H9 (cell line): ENCODE results near the gene RBM38. TPM values are rescaled to one million over a fixed set of nuclear protein-coding genes. Genes with fewer than 3 reads are reported as not detected.

ENCODE experiments used
- DNase-seq: peaks from one replicate; pipeline ENCODE4 v3.0.0-alpha.2; 2017
- H2AFZ ChIP-seq: one replicate; pipeline ENCODE4 v1.6.1; 2013; ENCODE audit warnings: mild to moderate bottlenecking, low read length, control low read depth, moderate library complexity
- H2AK5ac ChIP-seq: 2 replicates; pipeline ENCODE4 v1.6.1; 2013; ENCODE audit warnings: low read length, control low read depth, mixed read lengths; ENCODE audit not compliant: insufficient read length
- H2BK120ac ChIP-seq: one replicate; pipeline ENCODE4 v1.6.1; 2013; ENCODE audit warnings: low read depth, mild to moderate bottlenecking, low read length, control low read depth, inconsistent platforms; ENCODE audit not compliant: poor library complexity, severe bottlenecking
- H2BK12ac ChIP-seq: 2 replicates; pipeline ENCODE4 v1.6.1; 2013; ENCODE audit warnings: low read length, control low read depth, mixed read lengths, low read depth; ENCODE audit not compliant: insufficient read length
- H2BK15ac ChIP-seq: 2 replicates; pipeline ENCODE4 v1.6.1; 2013; ENCODE audit warnings: low read depth, low read length, control low read depth
- H2BK20ac ChIP-seq: one replicate; pipeline ENCODE4 v1.6.1; 2013; ENCODE audit warnings: low read depth, mild to moderate bottlenecking, low read length, control low read depth, inconsistent platforms; ENCODE audit not compliant: poor library complexity, severe bottlenecking
- H2BK5ac ChIP-seq: 2 replicates; pipeline ENCODE4 v1.6.1; 2013; ENCODE audit warnings: low read length, control low read depth, mixed read lengths; ENCODE audit not compliant: insufficient read length
- H3K14ac ChIP-seq: 2 replicates; pipeline ENCODE4 v1.6.1; 2013; ENCODE audit warnings: low read length, control low read depth; ENCODE audit not compliant: insufficient read depth
- H3K18ac ChIP-seq: 2 replicates; pipeline ENCODE4 v1.6.1; 2013; ENCODE audit warnings: low read depth, mild to moderate bottlenecking, mixed read lengths, low read length, control low read depth; ENCODE audit not compliant: insufficient read length
- H3K23ac ChIP-seq: 2 replicates; pipeline ENCODE4 v1.6.1; 2013; ENCODE audit warnings: low read length, control low read depth, mixed read lengths, low read depth; ENCODE audit not compliant: insufficient read length
- H3K23me2 ChIP-seq: 2 replicates; pipeline ENCODE4 v1.6.1; 2013; ENCODE audit warnings: low read depth, mild to moderate bottlenecking, mixed read lengths, low read length, control low read depth; ENCODE audit not compliant: insufficient read length, poor library complexity, severe bottlenecking
- H3K27ac ChIP-seq: 2 replicates; pipeline ENCODE4 v1.5.1; 2013; ENCODE audit warnings: low read length, control low read depth, mixed read lengths, low read depth; ENCODE audit not compliant: insufficient read length
- H3K27me3 ChIP-seq: 2 replicates; pipeline ENCODE4 v1.6.1; 2013; ENCODE audit warnings: low read length, control low read depth, inconsistent platforms; ENCODE audit not compliant: insufficient read depth
- H3K4ac ChIP-seq: 2 replicates; pipeline ENCODE4 v1.6.1; 2013; ENCODE audit warnings: low read depth, mild to moderate bottlenecking, control low read depth, inconsistent platforms, low read length, moderate library complexity
- H3K4me1 ChIP-seq: 2 replicates; pipeline ENCODE4 v1.6.1; 2013; ENCODE audit warnings: low read length, control low read depth, inconsistent platforms; ENCODE audit not compliant: insufficient read depth
- H3K4me2 ChIP-seq: 2 replicates; pipeline ENCODE4 v1.6.1; 2013; ENCODE audit warnings: low read length, control low read depth, mixed read lengths; ENCODE audit not compliant: insufficient read length, insufficient read depth
- H3K56ac ChIP-seq: 2 replicates; pipeline ENCODE4 v1.6.1; 2013; ENCODE audit warnings: low read depth, mild to moderate bottlenecking, mixed read lengths, low read length, control low read depth; ENCODE audit not compliant: insufficient read length
- H3K79me1 ChIP-seq: 2 replicates; pipeline ENCODE4 v1.6.1; 2013; ENCODE audit warnings: low read depth, mild to moderate bottlenecking, moderate library complexity, low read length, control low read depth, inconsistent platforms; ENCODE audit not compliant: insufficient read depth, poor library complexity, severe bottlenecking
- H3K79me2 ChIP-seq: 2 replicates; pipeline ENCODE4 v1.6.1; 2013; ENCODE audit warnings: low read length, control low read depth, inconsistent platforms; ENCODE audit not compliant: insufficient read depth
- H3K9ac ChIP-seq: 2 replicates; pipeline ENCODE4 v1.6.1; 2013; ENCODE audit warnings: low read length, control low read depth, mixed read lengths; ENCODE audit not compliant: insufficient read length; ENCODE audit errors: extremely low read depth
- H3K9me3 ChIP-seq: one replicate; pipeline ENCODE4 v1.6.1; 2013; ENCODE audit warnings: low read depth, low read length, inconsistent platforms; ENCODE audit not compliant: control insufficient read depth
- H3T11ph ChIP-seq: one replicate; pipeline ENCODE4 v1.6.1; 2013; ENCODE audit warnings: mild to moderate bottlenecking, low read length, control low read depth, inconsistent platforms
- H4K20me1 ChIP-seq: one replicate; pipeline ENCODE4 v1.6.1; 2013; ENCODE audit not compliant: control insufficient read depth, insufficient read length, insufficient read depth
- H4K5ac ChIP-seq: 2 replicates; pipeline ENCODE4 v1.6.1; 2013; ENCODE audit warnings: low read depth, mild to moderate bottlenecking, mixed read lengths, low read length, control low read depth; ENCODE audit not compliant: insufficient read length
- H4K8ac ChIP-seq: replicated peaks from 2 replicates; pipeline ENCODE4 v1.6.1; 2013; ENCODE audit warnings: low read length, control low read depth, mixed read lengths, low read depth; ENCODE audit not compliant: insufficient read length
- H4K91ac ChIP-seq: 2 replicates; pipeline ENCODE4 v1.6.1; 2013; ENCODE audit warnings: low read depth, mild to moderate bottlenecking, moderate library complexity, mixed read lengths, low read length, control low read depth; ENCODE audit not compliant: insufficient read length
- H3K27ac Mint-ChIP-seq, 3 experiments: 2 replicates in 2 of 3; 3 replicates in 1 of 3; pipeline ENCODE4 v1.8.0; 2020 to 2021; ENCODE audit warnings: mixed read lengths in 3 of 3, mild to moderate bottlenecking in 1 of 3, moderate library complexity in 1 of 3
- H3K27me3 Mint-ChIP-seq: 2 replicates; pipeline ENCODE4 v1.8.0; 2021; ENCODE audit warnings: low read depth, mild to moderate bottlenecking, moderate library complexity, mixed read lengths
- H3K36me3 Mint-ChIP-seq, 3 experiments: 2 replicates in 2 of 3; 3 replicates in 1 of 3; pipeline ENCODE4 v1.8.0; 2020 to 2021; ENCODE audit warnings: low read depth in 3 of 3, mixed read lengths in 3 of 3; ENCODE audit not compliant: insufficient read depth in 1 of 3
- H3K4me1 Mint-ChIP-seq, 2 experiments: 2 replicates each; pipeline ENCODE4 v1.8.0; 2020; ENCODE audit warnings: mixed read lengths in 2 of 2
- H3K4me3 Mint-ChIP-seq, 2 experiments: 2 replicates in 1 of 2; 3 replicates in 1 of 2; pipeline ENCODE4 v1.8.0; 2020 to 2021; ENCODE audit warnings: mild to moderate bottlenecking in 2 of 2, mixed read lengths in 2 of 2, moderate library complexity in 1 of 2
- H3K9me3 Mint-ChIP-seq, 2 experiments: 2 replicates in 1 of 2; 3 replicates in 1 of 2; pipeline ENCODE4 v1.8.0; 2020; ENCODE audit warnings: mild to moderate bottlenecking in 2 of 2, mixed read lengths in 2 of 2, moderate library complexity in 1 of 2
- WGBS: extraction: QIAGEN DNeasy Blood & Tissue Kit; methylation state at CpG from one replicate; pipeline ENCODE4 v1.1.7; 2013; ENCODE audit warnings: missing lambda C conversion rate, low lambda C conversion rate, mixed read lengths; ENCODE audit not compliant: insufficient read length; ENCODE audit errors: extremely low coverage; 5-methylcytosine and 5-hydroxymethylcytosine counted together
- total RNA-seq: library from RNA; stranded (reverse); gene quantifications from 2 replicates; pipeline ENCODE4 v1.2.1, GENCODE V29; 2021
- TF ChIP-seq, protein P1 (sequence below): fragments of 200-600 bp; sonication (generic); conservative IDR thresholded peaks from 3 replicates; pipeline ENCODE4 v1.8.0; 2021; ENCODE audit warnings: antibody characterized with exemption, mild to moderate bottlenecking

The RBM38 gene
- total RNA-seq, 1 experiment from 2014 or later: 66.8 TPM

DNA sequence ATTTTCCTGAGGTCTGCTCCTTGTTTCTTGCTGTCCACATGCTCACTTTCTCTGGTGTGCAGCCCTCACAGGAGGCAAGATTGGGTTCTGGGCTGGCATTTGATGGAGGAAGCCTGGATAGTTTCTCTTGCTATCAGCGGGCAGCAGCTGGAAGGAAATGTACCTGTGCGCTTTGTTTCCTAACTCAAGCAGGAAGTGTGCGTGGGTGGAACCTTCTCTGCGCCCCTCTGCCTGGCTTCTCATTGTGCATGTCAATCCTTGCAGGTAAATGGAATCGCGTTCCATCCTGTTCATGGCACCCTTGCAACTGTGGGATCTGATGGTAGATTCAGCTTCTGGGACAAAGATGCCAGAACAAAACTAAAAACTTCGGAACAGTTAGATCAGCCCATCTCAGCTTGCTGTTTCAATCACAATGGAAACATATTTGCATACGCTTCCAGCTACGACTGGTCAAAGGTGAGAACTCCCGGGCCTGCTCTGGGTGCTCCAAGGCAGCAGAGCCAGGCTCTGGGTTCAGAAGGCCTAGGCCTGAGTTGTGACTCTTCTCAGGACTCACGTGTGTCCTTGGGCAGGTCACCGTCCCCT, 16.8 kb upstream of the RBM38 start:
- H2AK5ac ChIP-seq: no peak overlapping the region
- H3K79me2 ChIP-seq: no peaks in the 10 kb centered on the region
- no peak overlapping the region for H2BK120ac ChIP-seq
- no peaks in the 10 kb centered on the region for H3K27me3 Mint-ChIP-seq
- H2AFZ ChIP-seq: no peak overlapping the region
- H3K4me1 ChIP-seq: no peaks in the 10 kb centered on the region
- no peak overlapping the region; a peak in 1 of 5 replicates for H3K4me3 Mint-ChIP-seq
- H3K23ac ChIP-seq: no peak overlapping the region
- no peaks in the 10 kb centered on the region for H3K79me1 ChIP-seq
- H3K27me3 ChIP-seq: no peaks in the 10 kb centered on the region
- no peak overlapping the region for H3K4me2 ChIP-seq
- H3K27ac Mint-ChIP-seq: peak overlapping the region; percentile 37 to 90 (median 81); a peak in 4 of 7 replicates
- no peak overlapping the region for H3T11ph ChIP-seq
- H4K8ac ChIP-seq: no peak overlapping the region
- no peak overlapping the region for H3K18ac ChIP-seq
- no CpG with 5 or more reads among the region's 12 CpGs for WGBS
- no peak overlapping the region for H3K4ac ChIP-seq
- H3K9me3 Mint-ChIP-seq: no peaks in the 10 kb centered on the region
- H2BK5ac ChIP-seq: no peak overlapping the region
- no peak overlapping the region for H2BK15ac ChIP-seq
- no peak overlapping the region for H3K56ac ChIP-seq
- peak overlapping the region; percentile 27 for H3K9ac ChIP-seq
- no peaks in the 10 kb centered on the region for H4K20me1 ChIP-seq
- no peak for DNase-seq
- H2BK20ac ChIP-seq: no peak overlapping the region
- no peaks in the 10 kb centered on the region for H3K9me3 ChIP-seq
- H3K4me1 Mint-ChIP-seq: peaks cover 9 to 10% of the 10 kb centered on the region in 2 experiments
- TF ChIP-seq, protein P1, sequence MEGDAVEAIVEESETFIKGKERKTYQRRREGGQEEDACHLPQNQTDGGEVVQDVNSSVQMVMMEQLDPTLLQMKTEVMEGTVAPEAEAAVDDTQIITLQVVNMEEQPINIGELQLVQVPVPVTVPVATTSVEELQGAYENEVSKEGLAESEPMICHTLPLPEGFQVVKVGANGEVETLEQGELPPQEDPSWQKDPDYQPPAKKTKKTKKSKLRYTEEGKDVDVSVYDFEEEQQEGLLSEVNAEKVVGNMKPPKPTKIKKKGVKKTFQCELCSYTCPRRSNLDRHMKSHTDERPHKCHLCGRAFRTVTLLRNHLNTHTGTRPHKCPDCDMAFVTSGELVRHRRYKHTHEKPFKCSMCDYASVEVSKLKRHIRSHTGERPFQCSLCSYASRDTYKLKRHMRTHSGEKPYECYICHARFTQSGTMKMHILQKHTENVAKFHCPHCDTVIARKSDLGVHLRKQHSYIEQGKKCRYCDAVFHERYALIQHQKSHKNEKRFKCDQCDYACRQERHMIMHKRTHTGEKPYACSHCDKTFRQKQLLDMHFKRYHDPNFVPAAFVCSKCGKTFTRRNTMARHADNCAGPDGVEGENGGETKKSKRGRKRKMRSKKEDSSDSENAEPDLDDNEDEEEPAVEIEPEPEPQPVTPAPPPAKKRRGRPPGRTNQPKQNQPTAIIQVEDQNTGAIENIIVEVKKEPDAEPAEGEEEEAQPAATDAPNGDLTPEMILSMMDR: no peak
- H2BK12ac ChIP-seq: no peak overlapping the region
- no peak overlapping the region for H3K14ac ChIP-seq
- H3K23me2 ChIP-seq: no peaks in the 10 kb centered on the region
- peaks cover 62 to 96% (median 93%) of the 10 kb centered on the region in 3 experiments for H3K36me3 Mint-ChIP-seq
- H4K91ac ChIP-seq: no peak overlapping the region
- no peak overlapping the region for H4K5ac ChIP-seq
- no peak overlapping the region for H3K27ac ChIP-seq
